Loucy (cell line): ENCODE measurements around the gene TK1.

Experiments used
- EZH2phosphoT487 ChIP-seq: fragments of 200-600 bp; IDR thresholded peaks from 2 replicates; pipeline ENCODE4 v1.6.1; 2018; ENCODE audit warnings: antibody characterized with exemption, mild to moderate bottlenecking, moderate library complexity, borderline replicate concordance
- TF ChIP-seq, protein P1 (sequence below): fragments of 200-600 bp; sonication (generic); conservative IDR thresholded peaks from 2 replicates; pipeline ENCODE4 v1.5.1; 2014; ENCODE audit warnings: mild to moderate bottlenecking, antibody characterized with exemption, low read length

- TF ChIP-seq, protein P1, sequence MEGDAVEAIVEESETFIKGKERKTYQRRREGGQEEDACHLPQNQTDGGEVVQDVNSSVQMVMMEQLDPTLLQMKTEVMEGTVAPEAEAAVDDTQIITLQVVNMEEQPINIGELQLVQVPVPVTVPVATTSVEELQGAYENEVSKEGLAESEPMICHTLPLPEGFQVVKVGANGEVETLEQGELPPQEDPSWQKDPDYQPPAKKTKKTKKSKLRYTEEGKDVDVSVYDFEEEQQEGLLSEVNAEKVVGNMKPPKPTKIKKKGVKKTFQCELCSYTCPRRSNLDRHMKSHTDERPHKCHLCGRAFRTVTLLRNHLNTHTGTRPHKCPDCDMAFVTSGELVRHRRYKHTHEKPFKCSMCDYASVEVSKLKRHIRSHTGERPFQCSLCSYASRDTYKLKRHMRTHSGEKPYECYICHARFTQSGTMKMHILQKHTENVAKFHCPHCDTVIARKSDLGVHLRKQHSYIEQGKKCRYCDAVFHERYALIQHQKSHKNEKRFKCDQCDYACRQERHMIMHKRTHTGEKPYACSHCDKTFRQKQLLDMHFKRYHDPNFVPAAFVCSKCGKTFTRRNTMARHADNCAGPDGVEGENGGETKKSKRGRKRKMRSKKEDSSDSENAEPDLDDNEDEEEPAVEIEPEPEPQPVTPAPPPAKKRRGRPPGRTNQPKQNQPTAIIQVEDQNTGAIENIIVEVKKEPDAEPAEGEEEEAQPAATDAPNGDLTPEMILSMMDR: peak; percentile 62
- TF ChIP-seq EZH2phosphoT487: no peak
Observed at GRCh38 chr17:78137392-78138203, 49.3 kb downstream of the TK1 start.
